ENCODE measurements around the gene CASK.

Gene CASK

GRCh38 chrX:41665686-41666085, 257.7 kb downstream of the CASK start:
- Histone ChIP-seq H3K27ac (replicated peaks) (no peak overlapping the region), H3K27me3 (ENCODE audit: insufficient read depth, poor library complexity, severe bottlenecking) (no peaks in the 10 kb centered on the region), H3K4me3 (replicated peaks; ENCODE audit: insufficient read depth, low read length) (no peak overlapping the region)
- TF ChIP-seq CTCF (IDR thresholded peaks at IDR 0.05; ENCODE audit: insufficient read depth, low read length), result no peak
- no peak for TF ChIP-seq SPI1 (IDR thresholded peaks at IDR 0.05; ENCODE audit: borderline replicate concordance, low read depth)
- no peak for TF ChIP-seq REST (IDR thresholded peaks at IDR 0.05; ENCODE audit: insufficient replicate concordance, low read depth)
- TF ChIP-seq POLR2AphosphoS5 (IDR thresholded peaks at IDR 0.05; ENCODE audit: low read depth), result no peak
- TF ChIP-seq GABPA (IDR thresholded peaks at IDR 0.05; ENCODE audit: low read depth), result no peak
- DNase-seq (ENCODE audit: low read depth in 1 of 2, low spot score in 1 of 2), result no peak

- H3K4me3 ChIP-seq (replicated peaks; ENCODE audit: insufficient read depth, low read length), result no peak overlapping the region
- H3K27me3 ChIP-seq (ENCODE audit: insufficient read depth, poor library complexity, severe bottlenecking), result no peaks in the 10 kb centered on the region
These were observed 258.4 kb downstream of the CASK start for GRCh38 chrX:41664908-41665307.

GRCh38 chrX:41664375-41664901, 258.9 kb downstream of the CASK start:
- no peak overlapping the region for H3K27ac ChIP-seq (replicated peaks)
- no peak for DNase-seq (ENCODE audit: low read depth in 1 of 2, low spot score in 1 of 2)
- TF ChIP-seq REST (IDR thresholded peaks at IDR 0.05; ENCODE audit: insufficient replicate concordance, low read depth), result no peak
- TF ChIP-seq POLR2AphosphoS5 (IDR thresholded peaks at IDR 0.05; ENCODE audit: low read depth), result no peak
- TF ChIP-seq CTCF (IDR thresholded peaks at IDR 0.05; ENCODE audit: insufficient read depth, low read length), result no peak
- TF ChIP-seq SPI1 (IDR thresholded peaks at IDR 0.05; ENCODE audit: borderline replicate concordance, low read depth), result no peak
- TF ChIP-seq GABPA (IDR thresholded peaks at IDR 0.05; ENCODE audit: low read depth), result no peak
- H3K27me3 ChIP-seq (ENCODE audit: insufficient read depth, poor library complexity, severe bottlenecking), result no peaks in the 10 kb centered on the region
- no peak overlapping the region for H3K4me3 ChIP-seq (replicated peaks; ENCODE audit: insufficient read depth, low read length)

More at GRCh38 chrX:41664908-41665307, 258.4 kb downstream of the CASK start:
- TF ChIP-seq REST (IDR thresholded peaks at IDR 0.05; ENCODE audit: insufficient replicate concordance, low read depth), result no peak
- DNase-seq (ENCODE audit: low read depth in 1 of 2, low spot score in 1 of 2), result no peak
- H3K27ac ChIP-seq (replicated peaks), result no peak overlapping the region
